K562 (cell line): Measurements from ENCODE around the gene ADGRB3. TPM values are rescaled to one million over a fixed set of nuclear protein-coding genes. Genes with fewer than 3 reads are reported as not detected.

ENCODE experiments used
- KAT2B ChIP-seq: IDR thresholded peaks from one replicate; pipeline ENCODE4 v1.6.1; 2012; ENCODE audit warnings: low read depth, mild to moderate bottlenecking, control low read depth, inconsistent platforms, low read length, moderate library complexity
- PRPF4 ChIP-seq: fragments of 200-400 bp; formaldehyde crosslinking; IDR thresholded peaks from one replicate; pipeline ENCODE4 v1.6.1; 2017; ENCODE audit warnings: low read length, low read depth, mild to moderate bottlenecking; ENCODE audit not compliant: insufficient read depth, poor library complexity, severe bottlenecking
- polyA plus RNA-seq, 8 experiments: library from polyadenylated mRNA; depleted of rRNA in 4 of 8; stranded (reverse) in 5 of 8; unstranded in 3 of 8; fragments of >200 nt; fragmentation: Nextera tagmentation in 2 of 8; fragmentation: Illumina TruSeq in 1 of 8; extraction: Ambion mirVana in 2 of 8; extraction: Trizol in 1 of 8; gene quantifications; 2 replicates each; pipeline versions ENCODE4 v1.2.1 to v1.2.3, GENCODE V29; 2011 to 2014; ENCODE audit warnings: inconsistent platforms in 1 of 8, missing spikeins in 1 of 8
- total RNA-seq, 7 experiments: library from RNA; depleted of rRNA in 6 of 7; stranded (reverse); fragments of >200 nt in 6 of 7; fragmentation: Illumina TruSeq in 2 of 7; extraction: Trizol in 2 of 7; gene quantifications; 2 replicates each; pipeline versions ENCODE4 v1.2.1 to v1.2.3, GENCODE V29; 2011 to 2021; ENCODE audit warnings: low replicate concordance in 1 of 7
- TF ChIP-seq, protein P1 (sequence below): fragments of 450-650 bp; IDR thresholded peaks from 2 replicates; pipeline ENCODE4 v1.6.1; 2016; ENCODE audit warnings: low read depth
- TF ChIP-seq, protein P2 (sequence below): fragments of 250-450 bp; sonication (Bioruptor Pico); IDR thresholded peaks from 2 replicates; pipeline ENCODE4 v1.5.0; 2021
- TF ChIP-seq, protein P3 (sequence below), 2 experiments: fragments of 450-650 bp in 1 of 2; sonication (generic) in 1 of 2; formaldehyde crosslinking in 1 of 2; IDR thresholded peaks in 1 of 2; conservative IDR thresholded peaks in 1 of 2; 2 replicates each; pipeline versions ENCODE4 v1.6.1 to v1.8.1; 2016 to 2023; ENCODE audit warnings: mild to moderate bottlenecking in 2 of 2, moderate library complexity in 2 of 2, inconsistent platforms in 1 of 2, missing genetic modification reagents in 1 of 2

ADGRB3 gene
- total and polyA plus RNA-seq, 9 of the 15 experiments (the other 6 are each of a cell fraction or from before 2014, with no cell fraction given), result 0.90 to 7.8 (median 2.4) TPM

DNA sequence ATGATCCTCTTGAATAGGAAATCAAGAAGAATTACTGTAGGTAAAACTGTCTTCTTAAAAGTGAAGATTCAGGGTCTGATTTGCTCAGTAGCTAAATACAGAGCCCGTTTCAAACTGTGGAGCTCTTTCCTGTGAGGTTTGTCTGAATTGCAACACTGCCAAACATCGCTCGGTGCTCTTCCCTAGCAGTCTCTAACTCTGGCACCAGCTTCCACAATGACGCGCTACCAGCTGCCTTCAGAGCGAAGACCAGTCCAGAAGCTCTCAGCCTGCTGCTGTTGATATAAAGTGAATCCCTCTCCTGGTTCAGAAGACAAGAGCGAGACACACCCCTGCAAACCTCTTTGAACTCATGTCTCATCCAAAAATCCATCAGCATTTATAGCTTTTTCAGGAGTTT is 714.7 kb downstream of the ADGRB3 start (continued):
- TF ChIP-seq, protein P1, sequence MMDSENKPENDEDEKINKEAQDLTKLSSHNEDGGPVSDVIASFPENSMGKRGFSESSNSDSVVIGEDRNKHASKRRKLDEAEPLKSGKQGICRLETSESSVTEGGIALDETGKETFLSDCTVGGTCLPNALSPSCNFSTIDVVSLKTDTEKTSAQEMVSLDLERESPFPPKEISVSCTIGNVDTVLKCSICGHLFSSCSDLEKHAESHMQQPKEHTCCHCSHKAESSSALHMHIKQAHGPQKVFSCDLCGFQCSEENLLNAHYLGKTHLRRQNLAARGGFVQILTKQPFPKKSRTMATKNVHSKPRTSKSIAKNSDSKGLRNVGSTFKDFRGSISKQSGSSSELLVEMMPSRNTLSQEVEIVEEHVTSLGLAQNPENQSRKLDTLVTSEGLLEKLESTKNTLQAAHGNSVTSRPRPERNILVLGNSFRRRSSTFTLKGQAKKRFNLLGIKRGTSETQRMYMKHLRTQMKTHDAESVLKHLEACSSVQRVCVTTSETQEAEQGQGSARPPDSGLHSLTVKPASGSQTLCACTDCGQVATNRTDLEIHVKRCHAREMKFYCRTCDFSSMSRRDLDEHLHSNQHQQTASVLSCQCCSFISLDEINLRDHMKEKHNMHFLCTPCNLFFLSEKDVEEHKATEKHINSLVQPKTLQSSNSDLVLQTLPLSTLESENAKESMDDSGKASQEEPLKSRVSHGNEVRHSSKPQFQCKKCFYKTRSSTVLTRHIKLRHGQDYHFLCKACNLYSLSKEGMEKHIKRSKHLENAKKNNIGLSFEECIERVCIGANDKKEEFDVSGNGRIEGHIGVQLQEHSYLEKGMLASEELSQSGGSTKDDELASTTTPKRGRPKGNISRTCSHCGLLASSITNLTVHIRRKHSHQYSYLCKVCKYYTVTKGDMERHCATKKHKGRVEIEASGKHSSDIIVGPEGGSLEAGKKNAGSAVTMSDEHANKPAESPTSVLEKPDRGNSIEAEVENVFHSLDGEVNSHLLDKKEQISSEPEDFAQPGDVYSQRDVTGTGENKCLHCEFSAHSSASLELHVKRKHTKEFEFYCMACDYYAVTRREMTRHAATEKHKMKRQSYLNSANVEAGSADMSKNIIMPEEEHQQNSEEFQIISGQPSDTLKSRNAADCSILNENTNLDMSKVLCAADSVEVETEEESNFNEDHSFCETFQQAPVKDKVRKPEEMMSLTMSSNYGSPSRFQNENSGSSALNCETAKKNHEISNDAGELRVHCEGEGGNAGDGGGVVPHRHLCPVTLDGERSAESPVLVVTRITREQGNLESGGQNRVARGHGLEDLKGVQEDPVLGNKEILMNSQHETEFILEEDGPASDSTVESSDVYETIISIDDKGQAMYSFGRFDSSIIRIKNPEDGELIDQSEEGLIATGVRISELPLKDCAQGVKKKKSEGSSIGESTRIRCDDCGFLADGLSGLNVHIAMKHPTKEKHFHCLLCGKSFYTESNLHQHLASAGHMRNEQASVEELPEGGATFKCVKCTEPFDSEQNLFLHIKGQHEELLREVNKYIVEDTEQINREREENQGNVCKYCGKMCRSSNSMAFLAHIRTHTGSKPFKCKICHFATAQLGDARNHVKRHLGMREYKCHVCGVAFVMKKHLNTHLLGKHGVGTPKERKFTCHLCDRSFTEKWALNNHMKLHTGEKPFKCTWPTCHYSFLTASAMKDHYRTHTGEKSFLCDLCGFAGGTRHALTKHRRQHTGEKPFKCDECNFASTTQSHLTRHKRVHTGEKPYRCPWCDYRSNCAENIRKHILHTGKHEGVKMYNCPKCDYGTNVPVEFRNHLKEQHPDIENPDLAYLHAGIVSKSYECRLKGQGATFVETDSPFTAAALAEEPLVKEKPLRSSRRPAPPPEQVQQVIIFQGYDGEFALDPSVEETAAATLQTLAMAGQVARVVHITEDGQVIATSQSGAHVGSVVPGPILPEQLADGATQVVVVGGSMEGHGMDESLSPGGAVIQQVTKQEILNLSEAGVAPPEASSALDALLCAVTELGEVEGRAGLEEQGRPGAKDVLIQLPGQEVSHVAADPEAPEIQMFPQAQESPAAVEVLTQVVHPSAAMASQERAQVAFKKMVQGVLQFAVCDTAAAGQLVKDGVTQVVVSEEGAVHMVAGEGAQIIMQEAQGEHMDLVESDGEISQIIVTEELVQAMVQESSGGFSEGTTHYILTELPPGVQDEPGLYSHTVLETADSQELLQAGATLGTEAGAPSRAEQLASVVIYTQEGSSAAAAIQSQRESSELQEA, result no peak
- TF ChIP-seq, protein P2, sequence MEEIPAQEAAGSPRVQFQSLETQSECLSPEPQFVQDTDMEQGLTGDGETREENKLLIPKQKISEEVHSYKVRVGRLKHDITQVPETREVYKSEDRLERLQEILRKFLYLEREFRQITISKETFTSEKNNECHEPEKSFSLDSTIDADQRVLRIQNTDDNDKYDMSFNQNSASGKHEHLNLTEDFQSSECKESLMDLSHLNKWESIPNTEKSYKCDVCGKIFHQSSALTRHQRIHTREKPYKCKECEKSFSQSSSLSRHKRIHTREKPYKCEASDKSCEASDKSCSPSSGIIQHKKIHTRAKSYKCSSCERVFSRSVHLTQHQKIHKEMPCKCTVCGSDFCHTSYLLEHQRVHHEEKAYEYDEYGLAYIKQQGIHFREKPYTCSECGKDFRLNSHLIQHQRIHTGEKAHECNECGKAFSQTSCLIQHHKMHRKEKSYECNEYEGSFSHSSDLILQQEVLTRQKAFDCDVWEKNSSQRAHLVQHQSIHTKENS (CRISPR knock-in tag), result no peak
- TF ChIP-seq, protein P3, sequence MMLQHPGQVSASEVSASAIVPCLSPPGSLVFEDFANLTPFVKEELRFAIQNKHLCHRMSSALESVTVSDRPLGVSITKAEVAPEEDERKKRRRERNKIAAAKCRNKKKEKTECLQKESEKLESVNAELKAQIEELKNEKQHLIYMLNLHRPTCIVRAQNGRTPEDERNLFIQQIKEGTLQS (IDR thresholded peaks at IDR 0.05), result no peak
- TF ChIP-seq, protein P3 (CRISPR knock-in tag; conservative IDR thresholded peaks at IDR 0.05), result no peak
- TF ChIP-seq KAT2B (no peak), PRPF4 (no peak)
